Measurements from ENCODE around the gene DOCK9.

DNA sequence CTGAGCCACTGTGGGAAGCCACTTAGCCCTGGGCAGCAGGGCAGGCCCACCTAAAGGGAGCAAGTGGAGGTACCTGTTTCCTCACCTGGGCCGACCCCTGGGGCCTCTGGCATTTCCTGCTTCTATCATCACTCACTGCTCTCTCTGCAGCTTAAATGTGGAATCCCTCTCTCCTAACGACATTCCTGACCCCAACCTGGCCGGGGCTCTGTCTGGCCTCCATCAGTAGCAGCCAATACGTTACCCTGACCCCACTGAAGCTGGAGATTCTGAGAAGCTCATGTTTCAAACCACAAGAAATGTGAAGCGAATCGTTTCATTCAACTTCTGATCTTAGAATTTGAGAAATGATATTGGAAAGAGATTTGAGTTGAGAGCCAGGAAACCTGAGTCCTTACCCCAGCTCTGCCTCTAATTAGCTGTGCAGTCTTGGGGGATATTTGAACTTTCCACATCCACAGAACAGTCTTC is 39.9 kb downstream of the DOCK9 start:
- TF ChIP-seq, protein P1, sequence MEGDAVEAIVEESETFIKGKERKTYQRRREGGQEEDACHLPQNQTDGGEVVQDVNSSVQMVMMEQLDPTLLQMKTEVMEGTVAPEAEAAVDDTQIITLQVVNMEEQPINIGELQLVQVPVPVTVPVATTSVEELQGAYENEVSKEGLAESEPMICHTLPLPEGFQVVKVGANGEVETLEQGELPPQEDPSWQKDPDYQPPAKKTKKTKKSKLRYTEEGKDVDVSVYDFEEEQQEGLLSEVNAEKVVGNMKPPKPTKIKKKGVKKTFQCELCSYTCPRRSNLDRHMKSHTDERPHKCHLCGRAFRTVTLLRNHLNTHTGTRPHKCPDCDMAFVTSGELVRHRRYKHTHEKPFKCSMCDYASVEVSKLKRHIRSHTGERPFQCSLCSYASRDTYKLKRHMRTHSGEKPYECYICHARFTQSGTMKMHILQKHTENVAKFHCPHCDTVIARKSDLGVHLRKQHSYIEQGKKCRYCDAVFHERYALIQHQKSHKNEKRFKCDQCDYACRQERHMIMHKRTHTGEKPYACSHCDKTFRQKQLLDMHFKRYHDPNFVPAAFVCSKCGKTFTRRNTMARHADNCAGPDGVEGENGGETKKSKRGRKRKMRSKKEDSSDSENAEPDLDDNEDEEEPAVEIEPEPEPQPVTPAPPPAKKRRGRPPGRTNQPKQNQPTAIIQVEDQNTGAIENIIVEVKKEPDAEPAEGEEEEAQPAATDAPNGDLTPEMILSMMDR (IDR thresholded peaks at IDR 0.05) = no peak
- TF ChIP-seq, protein P2, sequence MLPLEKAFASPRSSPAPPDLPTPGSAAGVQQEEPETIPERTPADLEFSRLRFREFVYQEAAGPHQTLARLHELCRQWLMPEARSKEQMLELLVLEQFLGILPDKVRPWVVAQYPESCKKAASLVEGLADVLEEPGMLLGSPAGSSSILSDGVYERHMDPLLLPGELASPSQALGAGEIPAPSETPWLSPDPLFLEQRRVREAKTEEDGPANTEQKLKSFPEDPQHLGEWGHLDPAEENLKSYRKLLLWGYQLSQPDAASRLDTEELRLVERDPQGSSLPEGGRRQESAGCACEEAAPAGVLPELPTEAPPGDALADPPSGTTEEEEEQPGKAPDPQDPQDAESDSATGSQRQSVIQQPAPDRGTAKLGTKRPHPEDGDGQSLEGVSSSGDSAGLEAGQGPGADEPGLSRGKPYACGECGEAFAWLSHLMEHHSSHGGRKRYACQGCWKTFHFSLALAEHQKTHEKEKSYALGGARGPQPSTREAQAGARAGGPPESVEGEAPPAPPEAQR (CRISPR knock-in tag; IDR thresholded peaks at IDR 0.05) = no peak

Data from WTC11 (cell line).